GM19240 (cell line): Measurements from ENCODE around the gene POLR2J3.
"Not testable (repeated sequence)": the region's sequence is repeated elsewhere in the genome, so short reads cannot be mapped to it uniquely, and the experiment has no call there.

ENCODE experiments used
- DNase-seq: peaks from one replicate; pipeline ENCODE4 v3.0.0; 2011; ENCODE audit warnings: low spot score; ENCODE audit not compliant: insufficient read length

The POLR2J3 gene

DNA sequence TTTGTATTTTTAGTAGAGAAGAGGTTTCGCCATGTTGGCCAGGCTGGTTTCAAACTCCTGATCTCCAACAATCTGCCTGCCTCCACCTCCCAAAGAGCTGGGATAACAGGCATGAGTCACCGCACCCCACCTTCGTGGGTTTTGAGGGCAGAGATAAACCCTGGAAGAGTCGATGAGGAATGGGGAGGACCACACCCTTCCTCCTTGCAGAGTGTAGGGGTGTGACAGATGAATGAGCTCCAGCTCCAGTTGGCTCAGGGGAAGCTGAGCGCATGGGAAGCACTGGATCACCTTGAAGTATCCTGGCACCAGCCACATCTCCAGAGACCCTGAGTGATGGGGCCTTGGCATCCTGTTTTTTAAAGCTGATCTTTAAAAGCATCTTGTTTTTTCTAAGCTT lies 11.1 kb upstream of the POLR2J3 start:
- not testable (repeated sequence) for DNase-seq

GRCh38 chr7:102581722-102582121 lies 9.3 kb upstream of the POLR2J3 start:
- DNase-seq: not testable (repeated sequence)

GRCh38 chr7:102578486-102578885 lies 6.1 kb upstream of the POLR2J3 start:
- DNase-seq: not testable (repeated sequence)

GRCh38 chr7:102577315-102578240 lies 5.2 kb upstream of the POLR2J3 start:
- not testable (repeated sequence) for DNase-seq

DNA sequence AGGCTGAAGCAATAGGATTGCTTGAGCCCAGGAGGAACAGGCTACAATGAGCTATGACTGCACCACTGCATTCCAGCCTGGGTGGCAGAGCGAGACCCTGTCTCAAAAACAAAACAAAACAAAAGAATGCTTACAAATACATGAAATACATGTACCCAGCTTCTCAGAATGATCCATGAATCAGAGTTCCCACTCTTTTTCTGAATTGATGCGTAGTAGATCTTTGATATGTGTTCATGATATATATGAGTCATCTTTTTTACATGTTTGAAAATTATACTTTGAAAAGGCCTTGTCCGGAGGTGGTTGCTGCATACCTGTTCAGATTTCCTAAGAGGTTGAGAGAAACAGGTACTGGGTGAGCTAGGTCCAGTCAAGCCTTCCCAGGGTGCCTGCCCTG lies 4.0 kb upstream of the POLR2J3 start:
- DNase-seq: not testable (repeated sequence)

DNA sequence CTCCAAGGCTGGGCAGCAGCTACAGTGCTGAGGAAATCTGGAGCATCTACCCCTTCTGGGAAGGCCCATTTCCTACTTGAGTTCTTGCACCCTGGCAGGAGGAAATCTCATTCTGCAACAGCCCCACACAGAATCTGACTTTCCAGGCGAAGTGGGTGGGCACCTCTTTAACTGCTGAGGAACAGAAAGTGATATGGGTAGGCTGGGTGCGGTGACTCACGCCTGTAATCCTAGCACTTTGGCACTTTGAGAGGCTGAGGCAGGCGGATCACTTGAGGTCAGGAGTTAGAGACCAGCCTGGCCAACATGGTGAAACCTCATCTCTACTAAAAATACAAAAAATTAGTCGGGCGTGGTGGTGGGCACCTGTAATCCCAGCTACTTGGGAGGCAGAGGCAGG lies 2.2 kb upstream of the POLR2J3 start:
- not testable (repeated sequence) for DNase-seq

GRCh38 chr7:102568620-102569019 lies 3.8 kb downstream of the POLR2J3 start:
- DNase-seq: not testable (repeated sequence)

GRCh38 chr7:102550808-102551422 lies 21.5 kb downstream of the POLR2J3 start, which contains the start of gene SPDYE2:
TSS of gene SPDYE2 (plus strand) at chr7:102551226. CDS start at chr7:102553256, 2,030 bp downstream.
- not testable (repeated sequence) for DNase-seq

- DNase-seq: not testable (repeated sequence)
These were observed 26.0 kb downstream of the POLR2J3 start for GRCh38 chr7:102546353-102546752.

DNA sequence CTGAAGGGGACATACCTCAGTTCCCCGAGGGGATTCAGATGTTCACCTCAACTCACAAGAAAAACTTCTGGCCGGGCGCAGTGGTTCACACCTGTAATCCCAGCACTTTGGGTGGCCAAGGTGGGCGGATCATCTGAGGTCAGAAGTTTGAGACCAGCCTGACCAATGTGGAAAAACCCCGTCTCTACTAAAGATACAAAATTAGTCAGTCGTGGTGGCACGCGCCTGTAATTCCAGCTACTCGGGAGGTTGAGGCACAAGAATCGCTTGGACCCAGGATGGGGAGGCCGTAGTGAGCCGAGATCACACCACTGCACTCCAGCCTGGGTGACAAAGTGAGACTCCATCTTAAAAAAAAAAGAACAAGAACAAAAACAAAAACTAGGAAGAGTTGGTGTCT lies 27.1 kb downstream of the POLR2J3 start:
- DNase-seq: not testable (repeated sequence)

DNA sequence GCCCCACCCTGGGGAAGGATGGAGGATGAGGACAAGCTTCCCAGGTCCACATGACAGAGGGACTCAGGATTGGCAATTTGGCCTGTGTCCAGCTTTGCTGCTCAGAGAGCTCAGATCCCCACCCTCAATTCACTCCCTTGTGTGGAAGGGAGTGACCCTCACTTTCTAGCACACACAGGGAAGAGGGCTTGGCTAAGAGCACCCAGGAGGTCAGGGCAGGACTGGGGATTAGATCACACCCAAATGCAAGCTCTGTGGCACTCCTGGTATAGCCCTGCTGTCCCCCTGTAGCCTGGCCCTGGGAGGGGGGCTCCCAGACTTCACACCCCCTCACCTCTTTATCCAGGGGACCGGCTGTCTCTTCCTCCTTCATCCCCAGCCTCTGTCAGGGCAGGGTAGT lies 28.0 kb downstream of the POLR2J3 start:
- DNase-seq: not testable (repeated sequence)

GRCh38 chr7:102543596-102543995 lies 28.8 kb downstream of the POLR2J3 start, which contains the start of gene UPK3BL2:
TSS of gene UPK3BL2 (minus strand) at chr7:102543696. CDS start at chr7:102543636, 60 bp downstream.
- DNase-seq: not testable (repeated sequence)

GRCh38 chr7:102542771-102543170 lies 29.6 kb downstream of the POLR2J3 start:
- DNase-seq: not testable (repeated sequence)

DNA sequence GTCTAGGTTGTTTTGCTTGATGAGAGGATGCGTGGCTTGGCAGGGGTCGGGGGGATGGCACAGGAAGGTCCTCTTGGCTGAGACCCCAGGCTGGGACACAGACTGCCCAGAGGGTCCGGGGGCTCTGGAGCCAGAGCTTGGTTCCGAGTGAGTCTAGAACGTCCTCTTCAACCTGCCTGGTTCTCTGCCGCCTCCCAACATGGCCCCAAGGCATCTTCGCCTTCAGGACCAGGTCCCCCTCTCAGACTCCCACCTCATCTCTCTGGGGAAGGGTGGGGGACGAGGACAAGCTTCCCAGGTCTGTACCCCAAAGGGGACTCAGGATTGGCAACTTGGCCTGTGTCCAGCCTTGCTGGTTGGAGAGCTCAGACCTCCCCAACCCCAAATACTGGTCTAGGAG lies 30.3 kb downstream of the POLR2J3 start:
- not testable (repeated sequence) for DNase-seq

DNA sequence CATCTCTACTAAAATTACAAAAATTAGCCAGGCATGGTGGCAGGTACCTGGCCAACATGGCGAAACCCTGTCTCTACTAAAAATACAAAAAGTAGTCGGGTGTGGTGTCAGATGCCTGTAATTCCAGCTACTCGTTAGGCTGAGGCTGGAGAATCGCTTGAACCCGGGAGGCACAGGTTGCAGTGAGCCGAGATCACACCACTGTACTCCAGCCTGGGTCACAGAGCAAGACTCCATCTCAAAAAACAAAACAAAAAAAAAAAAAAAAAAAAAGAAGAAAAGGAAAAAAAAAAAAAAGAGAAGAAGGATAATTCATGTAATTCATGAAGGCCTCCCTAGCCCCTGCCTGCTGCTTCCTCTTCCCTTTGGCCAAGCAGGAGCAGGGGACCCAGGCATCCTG lies 31.8 kb downstream of the POLR2J3 start:
- not testable (repeated sequence) for DNase-seq

- DNase-seq: not testable (repeated sequence)
These were observed 37.2 kb downstream of the POLR2J3 start for GRCh38 chr7:102535062-102535615.

GRCh38 chr7:102532127-102532526 lies 40.3 kb downstream of the POLR2J3 start:
- not testable (repeated sequence) for DNase-seq

GRCh38 chr7:102531583-102531982 lies 40.8 kb downstream of the POLR2J3 start:
- not testable (repeated sequence) for DNase-seq

DNA sequence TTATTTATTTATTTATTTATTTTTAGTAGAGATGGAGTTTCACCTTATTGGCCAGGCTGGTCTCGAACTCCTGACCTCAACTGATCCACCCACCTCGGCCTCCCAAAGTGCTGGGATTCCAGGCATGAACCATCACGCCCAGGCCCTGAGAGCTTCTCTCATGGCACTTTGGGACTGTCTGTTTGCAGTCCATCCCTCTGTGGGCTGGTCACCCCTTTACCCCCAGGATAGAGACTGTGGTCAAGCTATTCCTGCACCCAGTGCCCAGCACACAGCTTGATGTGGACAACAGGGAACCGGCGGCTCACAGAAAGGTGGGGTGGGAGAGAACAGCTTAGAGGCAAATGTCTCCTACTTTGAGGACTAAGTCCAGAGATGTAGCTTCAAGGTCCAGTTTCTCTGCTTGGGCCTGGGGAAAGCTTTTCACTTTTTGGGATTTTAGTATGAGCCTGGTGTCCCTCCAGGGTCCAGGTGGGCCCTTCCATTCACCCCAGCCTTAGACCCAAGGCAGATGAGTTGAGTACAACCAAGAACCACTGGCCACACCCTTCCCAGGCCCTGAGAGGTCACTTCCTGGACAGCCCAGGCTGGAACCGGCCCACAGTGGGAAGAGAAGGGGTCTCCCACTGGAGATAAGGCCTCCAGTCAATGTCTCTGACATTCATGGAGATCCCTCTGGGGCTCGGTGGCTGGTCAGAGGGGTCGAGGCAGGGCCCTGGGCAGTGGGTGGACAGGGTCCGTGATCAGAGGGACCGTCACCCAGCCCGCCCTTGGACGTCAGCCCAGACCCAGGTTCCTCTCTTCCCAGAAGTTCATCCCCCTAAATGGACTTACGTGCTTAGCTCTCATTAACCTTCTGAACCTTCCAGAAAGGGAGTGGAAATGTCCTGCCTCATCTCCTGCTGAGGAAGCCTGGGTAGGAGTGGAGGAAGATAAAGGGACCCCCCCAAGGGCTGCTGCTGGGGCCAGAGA lies 44.3 kb downstream of the POLR2J3 start:
- not testable (repeated sequence) for DNase-seq

DNA sequence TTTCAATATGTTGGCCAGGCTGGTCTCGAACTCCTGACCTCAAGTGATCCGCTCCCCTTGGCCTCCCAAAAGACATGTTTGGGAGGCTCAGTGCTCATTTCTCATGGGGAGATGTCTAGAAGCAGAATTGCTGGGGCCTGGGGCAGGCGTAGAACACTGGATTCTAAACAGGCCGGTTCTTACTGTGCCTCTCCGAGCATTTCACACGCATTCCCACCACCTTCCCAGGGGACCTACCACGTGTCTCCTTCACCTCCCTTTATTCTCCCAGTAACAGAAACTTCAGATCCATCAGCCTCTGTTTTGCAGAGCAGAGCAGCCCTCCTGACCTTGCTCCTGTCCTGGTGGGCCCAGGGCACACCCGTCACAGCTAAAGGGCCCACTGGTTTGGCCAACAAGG lies 45.2 kb downstream of the POLR2J3 start:
- DNase-seq: not testable (repeated sequence)

GRCh38 chr7:102524803-102525202 lies 47.6 kb downstream of the POLR2J3 start:
- DNase-seq: not testable (repeated sequence)
